ENCODE measurements around the gene DTNBP1. TPM values are rescaled to one million over a fixed set of nuclear protein-coding genes. Genes with fewer than 3 reads are reported as not detected.

DTNBP1 gene
- total and polyA plus RNA-seq, 2 of the 4 experiments (the other 2 are of a cell fraction) = 4.8 to 18.7 TPM

DNA sequence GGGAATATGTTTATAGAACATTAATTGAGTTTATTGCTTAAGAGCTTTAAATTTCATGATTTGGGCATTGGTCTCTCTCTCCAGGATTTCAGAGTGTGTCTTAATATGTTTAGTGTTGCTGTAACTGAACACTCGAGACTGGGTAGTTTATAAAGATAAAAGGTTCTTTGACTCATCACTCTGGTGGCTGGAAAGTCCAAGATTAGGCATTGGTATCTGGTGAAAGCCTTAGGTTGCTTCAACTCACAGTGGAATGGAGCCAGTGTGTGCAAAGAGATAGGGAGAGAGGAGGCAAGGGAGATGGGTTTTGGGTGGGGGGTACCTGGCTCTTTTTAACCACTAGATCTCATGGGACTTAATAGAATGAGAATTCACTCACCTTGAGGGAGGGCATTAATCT lies 35.6 kb upstream of the DTNBP1 start:
- Histone ChIP-seq H3K79me1 (ENCODE audit: low read depth in 1 of 2, low read length in 2 of 2) (no peaks in the 10 kb centered on the region), H3K14ac (replicated peaks; ENCODE audit: low read depth, low read length) (no peak overlapping the region), H3K4me1 (ENCODE audit: control insufficient read depth, insufficient read depth, low read length) (no peaks in the 10 kb centered on the region), H3K4me3 (ENCODE audit: insufficient read depth, low read depth, low read length) (no peak overlapping the region), H4K20me1 (ENCODE audit: insufficient read depth, low read length) (no peaks in the 10 kb centered on the region), H2AK9ac (replicated peaks; ENCODE audit: low read depth, low read length, poor library complexity) (no peak overlapping the region), H3K56ac (ENCODE audit: extremely low read depth, insufficient read depth, low read length) (no peak overlapping the region), H3K9me1 (ENCODE audit: insufficient read depth, low read length) (no peaks in the 10 kb centered on the region), H4K8ac (ENCODE audit: low read depth in 2 of 2, low read length in 2 of 2) (no peak overlapping the region), H2BK120ac (ENCODE audit: low read depth, low read length) (no peak overlapping the region), H2BK5ac (ENCODE audit: low read depth, low read length, poor library complexity, severe bottlenecking) (no peak overlapping the region), H3K27ac (ENCODE audit: insufficient read depth, low read length) (no peak overlapping the region), H2BK15ac (ENCODE audit: low read depth, low read length) (no peak overlapping the region), H3K27me3 (ENCODE audit: control insufficient read depth, insufficient read depth, low read length) (peaks cover 11% of the 10 kb centered on the region), H4K5ac (ENCODE audit: low read depth, low read length) (no peak overlapping the region), H3K9ac (ENCODE audit: low read depth, low read length) (no peak overlapping the region), H2BK20ac (ENCODE audit: low read depth, low read length) (no peak overlapping the region), H3K9me3 (ENCODE audit: control insufficient read depth, insufficient read depth, low read length) (peaks cover 3% of the 10 kb centered on the region; the same call in 1 of the 2 replicates), H2AFZ (replicated peaks; ENCODE audit: low read length, poor library complexity) (no peak overlapping the region), H4K91ac (ENCODE audit: insufficient read depth, low read depth, low read length) (no peak overlapping the region), H3K4ac (ENCODE audit: low read depth, low read length) (no peak overlapping the region), H3K36me3 (ENCODE audit: control insufficient read depth, insufficient read depth, low read length) (no peaks in the 10 kb centered on the region), H3K23ac (ENCODE audit: low read depth, low read length) (no peak overlapping the region), H3K18ac (ENCODE audit: low read depth, low read length) (no peak overlapping the region), H3K4me2 (ENCODE audit: low read depth, low read length) (no peak overlapping the region), H2AK5ac (ENCODE audit: low read depth, low read length) (no peak overlapping the region)
- ATAC-seq (ENCODE audit: low read depth) = no peak
- ChIA-PET POLR2A (ENCODE audit: unreplicated experiment) (no interaction called here), CTCF (no interaction called here)
- dilution Hi-C loops (cut with HindIII; ENCODE audit: low sequenced_read_pairs, unreplicated experiment) = loop anchor here (25.0 kb wide), 1 partner anchor 489 kb away; no protein-coding TSS in a partner anchor
- TF ChIP-seq, protein P1, sequence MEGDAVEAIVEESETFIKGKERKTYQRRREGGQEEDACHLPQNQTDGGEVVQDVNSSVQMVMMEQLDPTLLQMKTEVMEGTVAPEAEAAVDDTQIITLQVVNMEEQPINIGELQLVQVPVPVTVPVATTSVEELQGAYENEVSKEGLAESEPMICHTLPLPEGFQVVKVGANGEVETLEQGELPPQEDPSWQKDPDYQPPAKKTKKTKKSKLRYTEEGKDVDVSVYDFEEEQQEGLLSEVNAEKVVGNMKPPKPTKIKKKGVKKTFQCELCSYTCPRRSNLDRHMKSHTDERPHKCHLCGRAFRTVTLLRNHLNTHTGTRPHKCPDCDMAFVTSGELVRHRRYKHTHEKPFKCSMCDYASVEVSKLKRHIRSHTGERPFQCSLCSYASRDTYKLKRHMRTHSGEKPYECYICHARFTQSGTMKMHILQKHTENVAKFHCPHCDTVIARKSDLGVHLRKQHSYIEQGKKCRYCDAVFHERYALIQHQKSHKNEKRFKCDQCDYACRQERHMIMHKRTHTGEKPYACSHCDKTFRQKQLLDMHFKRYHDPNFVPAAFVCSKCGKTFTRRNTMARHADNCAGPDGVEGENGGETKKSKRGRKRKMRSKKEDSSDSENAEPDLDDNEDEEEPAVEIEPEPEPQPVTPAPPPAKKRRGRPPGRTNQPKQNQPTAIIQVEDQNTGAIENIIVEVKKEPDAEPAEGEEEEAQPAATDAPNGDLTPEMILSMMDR (conservative IDR thresholded peaks at IDR 0.05; ENCODE audit: low read depth, low read length) = no peak
- TF ChIP-seq SMC3 (IDR thresholded peaks at IDR 0.05; ENCODE audit: low read depth, low read length) (no peak), RCOR1 (IDR thresholded peaks at IDR 0.05; ENCODE audit: insufficient replicate concordance, low read length) (no peak), MAFK (IDR thresholded peaks at IDR 0.05; ENCODE audit: low read depth, low read length) (no peak), FOS (IDR thresholded peaks at IDR 0.05; ENCODE audit: low read depth, low read length) (no peak), RFX5 (IDR thresholded peaks at IDR 0.05; ENCODE audit: low read depth, low read length) (no peak), POLR2A (IDR thresholded peaks at IDR 0.05; ENCODE audit: low read depth, low read length) (no peak), MAZ (IDR thresholded peaks at IDR 0.05; ENCODE audit: borderline replicate concordance, low read depth, low read length) (no peak), CEBPB (IDR thresholded peaks at IDR 0.05; ENCODE audit: low read depth, low read length) (no peak), NFE2L2 (IDR thresholded peaks at IDR 0.05; ENCODE audit: low read depth, low read length) (no peak), CHD1 (IDR thresholded peaks at IDR 0.05; ENCODE audit: low read depth, low read length) (no peak), BHLHE40 (IDR thresholded peaks at IDR 0.05; ENCODE audit: low read depth, low read length) (no peak), MXI1 (IDR thresholded peaks at IDR 0.05; ENCODE audit: borderline replicate concordance, low read depth, low read length) (no peak), RAD21 (IDR thresholded peaks at IDR 0.05; ENCODE audit: low read length) (no peak)
- TF ChIP-seq, protein P2, sequence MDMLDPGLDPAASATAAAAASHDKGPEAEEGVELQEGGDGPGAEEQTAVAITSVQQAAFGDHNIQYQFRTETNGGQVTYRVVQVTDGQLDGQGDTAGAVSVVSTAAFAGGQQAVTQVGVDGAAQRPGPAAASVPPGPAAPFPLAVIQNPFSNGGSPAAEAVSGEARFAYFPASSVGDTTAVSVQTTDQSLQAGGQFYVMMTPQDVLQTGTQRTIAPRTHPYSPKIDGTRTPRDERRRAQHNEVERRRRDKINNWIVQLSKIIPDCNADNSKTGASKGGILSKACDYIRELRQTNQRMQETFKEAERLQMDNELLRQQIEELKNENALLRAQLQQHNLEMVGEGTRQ (IDR thresholded peaks at IDR 0.05; ENCODE audit: low read depth, low read length) = no peak
- TF ChIP-seq, protein P3, sequence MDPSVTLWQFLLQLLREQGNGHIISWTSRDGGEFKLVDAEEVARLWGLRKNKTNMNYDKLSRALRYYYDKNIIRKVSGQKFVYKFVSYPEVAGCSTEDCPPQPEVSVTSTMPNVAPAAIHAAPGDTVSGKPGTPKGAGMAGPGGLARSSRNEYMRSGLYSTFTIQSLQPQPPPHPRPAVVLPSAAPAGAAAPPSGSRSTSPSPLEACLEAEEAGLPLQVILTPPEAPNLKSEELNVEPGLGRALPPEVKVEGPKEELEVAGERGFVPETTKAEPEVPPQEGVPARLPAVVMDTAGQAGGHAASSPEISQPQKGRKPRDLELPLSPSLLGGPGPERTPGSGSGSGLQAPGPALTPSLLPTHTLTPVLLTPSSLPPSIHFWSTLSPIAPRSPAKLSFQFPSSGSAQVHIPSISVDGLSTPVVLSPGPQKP (IDR thresholded peaks at IDR 0.05; ENCODE audit: borderline replicate concordance, low read depth, low read length) = no peak
- in situ Hi-C loops (cut with MboI; ENCODE audit: low sequenced_read_pairs) = no loop called here
- intact Hi-C loops (cut with micrococcal nuclease) = no loop called here
- no peak for DNase-seq
- WGBS, 2 experiments (ENCODE audit: extremely low coverage in 2 of 2, insufficient read length in 1 of 2) = no CpG with 5 or more reads among the region's 1 CpG
- BruUV-seq (replicated peaks) = no TSS peak
